WTC11 (cell line): ENCODE data around the gene SPATA12. TPM values are rescaled to one million over a fixed set of nuclear protein-coding genes. Genes with fewer than 3 reads are reported as not detected.

Experiments
- ATAC-seq: fragments of 200-7000 bp; cut with Tn5 transposase; 2 replicates; pipeline ENCODE4 v1.10.0; 2021; ENCODE audit warnings: mild to moderate bottlenecking, moderate library complexity
- CTCF ChIA-PET: fragments of 300-600 bp; sonication (Branson Sonifier 250); formaldehyde crosslinking; loops from one replicate; lab custom pipeline; 2021; ENCODE audit warnings: antibody characterized with exemption; lab: Charles Lee
- POLR2A ChIA-PET: fragments of 350-600 bp; sonication (Branson Sonifier 250); formaldehyde crosslinking; loops from one replicate; lab custom pipeline; 2021; ENCODE audit warnings: antibody characterized with exemption; lab: Charles Lee
- DNase-seq: peaks from one replicate; pipeline ENCODE4 v3.0.0; 2021; ENCODE audit warnings: low spot score
- H3K27ac Mint-ChIP-seq: 2 replicates; pipeline ENCODE4 v1.8.0; 2021; ENCODE audit warnings: mixed read lengths
- H3K27me3 Mint-ChIP-seq: 2 replicates; pipeline ENCODE4 v1.8.0; 2021; ENCODE audit warnings: low read depth, mild to moderate bottlenecking, moderate library complexity, mixed read lengths
- H3K36me3 Mint-ChIP-seq: 2 replicates; pipeline ENCODE4 v1.8.0; 2021; ENCODE audit warnings: mixed read lengths
- H3K4me1 Mint-ChIP-seq: 2 replicates; pipeline ENCODE4 v1.8.0; 2022; ENCODE audit warnings: mixed read lengths
- H3K4me3 Mint-ChIP-seq: 2 replicates; pipeline ENCODE4 v1.8.0; 2021; ENCODE audit warnings: mild to moderate bottlenecking, moderate library complexity, mixed read lengths
- H3K9me3 Mint-ChIP-seq: 2 replicates; pipeline ENCODE4 v1.8.0; 2021; ENCODE audit warnings: mixed read lengths
- ATF1 ChIP-seq: sonication (generic); formaldehyde crosslinking; IDR thresholded peaks from 2 replicates; pipeline ENCODE4 v1.8.1; 2023; ENCODE audit warnings: mild to moderate bottlenecking, moderate library complexity, missing genetic modification reagents
- CREB1 ChIP-seq: sonication (generic); formaldehyde crosslinking; IDR thresholded peaks from 2 replicates; pipeline ENCODE4 v1.8.0; 2023; ENCODE audit warnings: mild to moderate bottlenecking, missing genetic modification reagents
- EMX1 ChIP-seq: fragments of 250-450 bp; sonication (Bioruptor Pico); IDR thresholded peaks from 2 replicates; pipeline ENCODE4 v1.8.0; 2021; ENCODE audit warnings: mild to moderate bottlenecking
- ESRRA ChIP-seq: sonication (generic); formaldehyde crosslinking; IDR thresholded peaks from 2 replicates; pipeline ENCODE4 v1.8.1; 2022; ENCODE audit warnings: mild to moderate bottlenecking, missing genetic modification reagents, borderline replicate concordance
- ETV6 ChIP-seq: sonication (generic); formaldehyde crosslinking; IDR thresholded peaks from 2 replicates; pipeline ENCODE4 v1.8.1; 2022; ENCODE audit warnings: mild to moderate bottlenecking, missing genetic modification reagents
- GRHL2 ChIP-seq: fragments of 250-450 bp; sonication (Bioruptor Pico); IDR thresholded peaks from 2 replicates; pipeline ENCODE4 v1.8.0; 2022; ENCODE audit warnings: mild to moderate bottlenecking, moderate library complexity; ENCODE audit not compliant: insufficient replicate concordance, severe bottlenecking
- HMGA2 ChIP-seq: fragments of 250-450 bp; sonication (Bioruptor Pico); IDR thresholded peaks from 2 replicates; pipeline ENCODE4 v1.4.0; 2021; ENCODE audit warnings: mild to moderate bottlenecking, moderate library complexity
- IRF2 ChIP-seq: sonication (generic); formaldehyde crosslinking; IDR thresholded peaks from 2 replicates; pipeline ENCODE4 v1.8.0; 2022; ENCODE audit warnings: low read depth, missing genetic modification reagents, borderline replicate concordance
- JAZF1 ChIP-seq: fragments of 250-450 bp; sonication (Bioruptor Pico); IDR thresholded peaks from 2 replicates; pipeline ENCODE4 v1.9.0; 2021; ENCODE audit warnings: moderate library complexity, mild to moderate bottlenecking, inconsistent platforms
- JUN ChIP-seq: sonication (generic); formaldehyde crosslinking; IDR thresholded peaks from 2 replicates; pipeline ENCODE4 v1.8.0; 2023; ENCODE audit warnings: mild to moderate bottlenecking, missing genetic modification reagents
- KAT7 ChIP-seq: sonication (generic); formaldehyde crosslinking; IDR thresholded peaks from 2 replicates; pipeline ENCODE4 v1.8.1; 2023; ENCODE audit warnings: missing genetic modification reagents, mild to moderate bottlenecking, borderline replicate concordance
- MXD4 ChIP-seq: fragments of 250-450 bp; sonication (Bioruptor Pico); IDR thresholded peaks from 2 replicates; pipeline ENCODE4 v1.8.0; 2021; ENCODE audit warnings: mild to moderate bottlenecking, moderate library complexity, borderline replicate concordance
- PRDM15 ChIP-seq: sonication (generic); formaldehyde crosslinking; IDR thresholded peaks from 2 replicates; pipeline ENCODE4 v1.8.0; 2022; ENCODE audit warnings: missing genetic modification reagents
- TEAD4 ChIP-seq: sonication (generic); formaldehyde crosslinking; IDR thresholded peaks from 2 replicates; pipeline ENCODE4 v1.8.0; 2022; ENCODE audit warnings: mild to moderate bottlenecking, missing genetic modification reagents
- TP53 ChIP-seq: sonication (generic); formaldehyde crosslinking; IDR thresholded peaks from 2 replicates; pipeline ENCODE4 v1.8.1; 2023; ENCODE audit warnings: mild to moderate bottlenecking, missing genetic modification reagents
- USF1 ChIP-seq: sonication (generic); formaldehyde crosslinking; IDR thresholded peaks from 2 replicates; pipeline ENCODE4 v1.8.0; 2022; ENCODE audit warnings: mild to moderate bottlenecking, missing genetic modification reagents
- ZBTB21 ChIP-seq: sonication (generic); formaldehyde crosslinking; IDR thresholded peaks from 2 replicates; pipeline ENCODE4 v1.8.1; 2023; ENCODE audit warnings: mild to moderate bottlenecking, missing genetic modification reagents, borderline replicate concordance
- ZMAT4 ChIP-seq: fragments of 250-450 bp; sonication (Bioruptor Pico); IDR thresholded peaks from 2 replicates; pipeline ENCODE4 v1.9.0; 2021; ENCODE audit warnings: mild to moderate bottlenecking
- ZNF138 ChIP-seq: sonication (generic); formaldehyde crosslinking; conservative IDR thresholded peaks from 2 replicates; pipeline ENCODE4 v1.8.1; 2022; ENCODE audit warnings: mild to moderate bottlenecking, moderate library complexity, missing genetic modification reagents
- ZNF671 ChIP-seq: fragments of 250-450 bp; sonication (Bioruptor Pico); IDR thresholded peaks from 2 replicates; pipeline ENCODE4 v1.8.0; 2021; ENCODE audit warnings: mild to moderate bottlenecking
- total RNA-seq: library from RNA; stranded (reverse); gene quantifications from 3 replicates; pipeline ENCODE4 v1.2.3, GENCODE V29; 2021

Gene SPATA12
- total RNA-seq, 1 experiment from 2014 or later: 0.39 TPM

GRCh38 chr3:57053122-57053521 lies 7.3 kb upstream of the SPATA12 start (continued):
- TF ChIP-seq IRF2 (CRISPR knock-in tag) (no peak), TEAD4 (no peak), CREB1 (CRISPR knock-in tag) (no peak), TP53 (CRISPR knock-in tag) (no peak), PRDM15 (CRISPR knock-in tag) (no peak)

GRCh38 chr3:57057351-57057750 lies 3.1 kb upstream of the SPATA12 start:
- ATAC-seq (no peak), DNase-seq (no peak)
- ChIA-PET POLR2A (no interaction called here), CTCF (no interaction called here)
- H3K27ac Mint-ChIP-seq: no peak overlapping the region
- no peaks in the 10 kb centered on the region for H3K36me3 Mint-ChIP-seq
- H3K27me3 Mint-ChIP-seq: no peaks in the 10 kb centered on the region
- H3K4me3 Mint-ChIP-seq: no peak overlapping the region
- TF ChIP-seq JAZF1 (CRISPR knock-in tag): no peak
- TF ChIP-seq ESRRA (CRISPR knock-in tag): no peak
- no peak for TF ChIP-seq KAT7 (CRISPR knock-in tag)
- TF ChIP-seq EMX1: no peak
- no peak for TF ChIP-seq HMGA2 (CRISPR knock-in tag)
- no peak for TF ChIP-seq USF1 (CRISPR knock-in tag)
- no peak for TF ChIP-seq ZMAT4 (CRISPR knock-in tag)
- TF ChIP-seq ZNF138 (CRISPR knock-in tag): no peak
- TF ChIP-seq ATF1: no peak
- no peak for TF ChIP-seq ETV6
- no peak for TF ChIP-seq ZBTB21
- no peak for TF ChIP-seq GRHL2 (CRISPR knock-in tag)
- TF ChIP-seq JUN: no peak
- no peak for TF ChIP-seq TP53 (CRISPR knock-in tag)
- TF ChIP-seq MXD4 (CRISPR knock-in tag): no peak
- no peak for TF ChIP-seq ZNF671 (CRISPR knock-in tag)
- TF ChIP-seq PRDM15 (CRISPR knock-in tag): no peak
- H3K9me3 Mint-ChIP-seq: no peaks in the 10 kb centered on the region
- peaks cover 20% of the 10 kb centered on the region for H3K4me1 Mint-ChIP-seq
